H9 (cell line): ENCODE results near the gene MAP6. TPM values are rescaled to one million over a fixed set of nuclear protein-coding genes. Genes with fewer than 3 reads are reported as not detected.

Experiments
- DNase-seq: peaks from one replicate; pipeline ENCODE4 v3.0.0-alpha.2; 2017
- H2AFZ ChIP-seq: one replicate; pipeline ENCODE4 v1.6.1; 2013; ENCODE audit warnings: mild to moderate bottlenecking, low read length, control low read depth, moderate library complexity
- H2AK5ac ChIP-seq: 2 replicates; pipeline ENCODE4 v1.6.1; 2013; ENCODE audit warnings: low read length, control low read depth, mixed read lengths; ENCODE audit not compliant: insufficient read length
- H2BK120ac ChIP-seq: one replicate; pipeline ENCODE4 v1.6.1; 2013; ENCODE audit warnings: low read depth, mild to moderate bottlenecking, low read length, control low read depth, inconsistent platforms; ENCODE audit not compliant: poor library complexity, severe bottlenecking
- H2BK12ac ChIP-seq: 2 replicates; pipeline ENCODE4 v1.6.1; 2013; ENCODE audit warnings: low read length, control low read depth, mixed read lengths, low read depth; ENCODE audit not compliant: insufficient read length
- H2BK15ac ChIP-seq: 2 replicates; pipeline ENCODE4 v1.6.1; 2013; ENCODE audit warnings: low read depth, low read length, control low read depth
- H2BK20ac ChIP-seq: one replicate; pipeline ENCODE4 v1.6.1; 2013; ENCODE audit warnings: low read depth, mild to moderate bottlenecking, low read length, control low read depth, inconsistent platforms; ENCODE audit not compliant: poor library complexity, severe bottlenecking
- H2BK5ac ChIP-seq: 2 replicates; pipeline ENCODE4 v1.6.1; 2013; ENCODE audit warnings: low read length, control low read depth, mixed read lengths; ENCODE audit not compliant: insufficient read length
- H3K14ac ChIP-seq: 2 replicates; pipeline ENCODE4 v1.6.1; 2013; ENCODE audit warnings: low read length, control low read depth; ENCODE audit not compliant: insufficient read depth
- H3K18ac ChIP-seq: 2 replicates; pipeline ENCODE4 v1.6.1; 2013; ENCODE audit warnings: low read depth, mild to moderate bottlenecking, mixed read lengths, low read length, control low read depth; ENCODE audit not compliant: insufficient read length
- H3K23ac ChIP-seq: 2 replicates; pipeline ENCODE4 v1.6.1; 2013; ENCODE audit warnings: low read length, control low read depth, mixed read lengths, low read depth; ENCODE audit not compliant: insufficient read length
- H3K23me2 ChIP-seq: 2 replicates; pipeline ENCODE4 v1.6.1; 2013; ENCODE audit warnings: low read depth, mild to moderate bottlenecking, mixed read lengths, low read length, control low read depth; ENCODE audit not compliant: insufficient read length, poor library complexity, severe bottlenecking
- H3K27ac ChIP-seq: 2 replicates; pipeline ENCODE4 v1.5.1; 2013; ENCODE audit warnings: low read length, control low read depth, mixed read lengths, low read depth; ENCODE audit not compliant: insufficient read length
- H3K27me3 ChIP-seq: 2 replicates; pipeline ENCODE4 v1.6.1; 2013; ENCODE audit warnings: low read length, control low read depth, inconsistent platforms; ENCODE audit not compliant: insufficient read depth
- H3K4ac ChIP-seq: 2 replicates; pipeline ENCODE4 v1.6.1; 2013; ENCODE audit warnings: low read depth, mild to moderate bottlenecking, control low read depth, inconsistent platforms, low read length, moderate library complexity
- H3K4me1 ChIP-seq: 2 replicates; pipeline ENCODE4 v1.6.1; 2013; ENCODE audit warnings: low read length, control low read depth, inconsistent platforms; ENCODE audit not compliant: insufficient read depth
- H3K4me2 ChIP-seq: 2 replicates; pipeline ENCODE4 v1.6.1; 2013; ENCODE audit warnings: low read length, control low read depth, mixed read lengths; ENCODE audit not compliant: insufficient read length, insufficient read depth
- H3K56ac ChIP-seq: 2 replicates; pipeline ENCODE4 v1.6.1; 2013; ENCODE audit warnings: low read depth, mild to moderate bottlenecking, mixed read lengths, low read length, control low read depth; ENCODE audit not compliant: insufficient read length
- H3K79me1 ChIP-seq: 2 replicates; pipeline ENCODE4 v1.6.1; 2013; ENCODE audit warnings: low read depth, mild to moderate bottlenecking, moderate library complexity, low read length, control low read depth, inconsistent platforms; ENCODE audit not compliant: insufficient read depth, poor library complexity, severe bottlenecking
- H3K79me2 ChIP-seq: 2 replicates; pipeline ENCODE4 v1.6.1; 2013; ENCODE audit warnings: low read length, control low read depth, inconsistent platforms; ENCODE audit not compliant: insufficient read depth
- H3K9ac ChIP-seq: 2 replicates; pipeline ENCODE4 v1.6.1; 2013; ENCODE audit warnings: low read length, control low read depth, mixed read lengths; ENCODE audit not compliant: insufficient read length; ENCODE audit errors: extremely low read depth
- H3K9me3 ChIP-seq: one replicate; pipeline ENCODE4 v1.6.1; 2013; ENCODE audit warnings: low read depth, low read length, inconsistent platforms; ENCODE audit not compliant: control insufficient read depth
- H3T11ph ChIP-seq: one replicate; pipeline ENCODE4 v1.6.1; 2013; ENCODE audit warnings: mild to moderate bottlenecking, low read length, control low read depth, inconsistent platforms
- H4K20me1 ChIP-seq: one replicate; pipeline ENCODE4 v1.6.1; 2013; ENCODE audit not compliant: control insufficient read depth, insufficient read length, insufficient read depth
- H4K5ac ChIP-seq: 2 replicates; pipeline ENCODE4 v1.6.1; 2013; ENCODE audit warnings: low read depth, mild to moderate bottlenecking, mixed read lengths, low read length, control low read depth; ENCODE audit not compliant: insufficient read length
- H4K8ac ChIP-seq: replicated peaks from 2 replicates; pipeline ENCODE4 v1.6.1; 2013; ENCODE audit warnings: low read length, control low read depth, mixed read lengths, low read depth; ENCODE audit not compliant: insufficient read length
- H4K91ac ChIP-seq: 2 replicates; pipeline ENCODE4 v1.6.1; 2013; ENCODE audit warnings: low read depth, mild to moderate bottlenecking, moderate library complexity, mixed read lengths, low read length, control low read depth; ENCODE audit not compliant: insufficient read length
- H3K27ac Mint-ChIP-seq, 3 experiments: 2 replicates in 2 of 3; 3 replicates in 1 of 3; pipeline ENCODE4 v1.8.0; 2020 to 2021; ENCODE audit warnings: mixed read lengths in 3 of 3, mild to moderate bottlenecking in 1 of 3, moderate library complexity in 1 of 3
- H3K27me3 Mint-ChIP-seq: 2 replicates; pipeline ENCODE4 v1.8.0; 2021; ENCODE audit warnings: low read depth, mild to moderate bottlenecking, moderate library complexity, mixed read lengths
- H3K36me3 Mint-ChIP-seq, 3 experiments: 2 replicates in 2 of 3; 3 replicates in 1 of 3; pipeline ENCODE4 v1.8.0; 2020 to 2021; ENCODE audit warnings: low read depth in 3 of 3, mixed read lengths in 3 of 3; ENCODE audit not compliant: insufficient read depth in 1 of 3
- H3K4me1 Mint-ChIP-seq, 2 experiments: 2 replicates each; pipeline ENCODE4 v1.8.0; 2020; ENCODE audit warnings: mixed read lengths in 2 of 2
- H3K4me3 Mint-ChIP-seq, 2 experiments: 2 replicates in 1 of 2; 3 replicates in 1 of 2; pipeline ENCODE4 v1.8.0; 2020 to 2021; ENCODE audit warnings: mild to moderate bottlenecking in 2 of 2, mixed read lengths in 2 of 2, moderate library complexity in 1 of 2
- H3K9me3 Mint-ChIP-seq, 2 experiments: 2 replicates in 1 of 2; 3 replicates in 1 of 2; pipeline ENCODE4 v1.8.0; 2020; ENCODE audit warnings: mild to moderate bottlenecking in 2 of 2, mixed read lengths in 2 of 2, moderate library complexity in 1 of 2
- WGBS: extraction: QIAGEN DNeasy Blood & Tissue Kit; methylation state at CpG from one replicate; pipeline ENCODE4 v1.1.7; 2013; ENCODE audit warnings: missing lambda C conversion rate, low lambda C conversion rate, mixed read lengths; ENCODE audit not compliant: insufficient read length; ENCODE audit errors: extremely low coverage; 5-methylcytosine and 5-hydroxymethylcytosine counted together
- total RNA-seq: library from RNA; stranded (reverse); gene quantifications from 2 replicates; pipeline ENCODE4 v1.2.1, GENCODE V29; 2021
- TF ChIP-seq, protein P1 (sequence below): fragments of 200-600 bp; sonication (generic); conservative IDR thresholded peaks from 3 replicates; pipeline ENCODE4 v1.8.0; 2021; ENCODE audit warnings: antibody characterized with exemption, mild to moderate bottlenecking

MAP6 gene
- total RNA-seq, 1 experiment from 2014 or later, result 0.77 TPM

DNA sequence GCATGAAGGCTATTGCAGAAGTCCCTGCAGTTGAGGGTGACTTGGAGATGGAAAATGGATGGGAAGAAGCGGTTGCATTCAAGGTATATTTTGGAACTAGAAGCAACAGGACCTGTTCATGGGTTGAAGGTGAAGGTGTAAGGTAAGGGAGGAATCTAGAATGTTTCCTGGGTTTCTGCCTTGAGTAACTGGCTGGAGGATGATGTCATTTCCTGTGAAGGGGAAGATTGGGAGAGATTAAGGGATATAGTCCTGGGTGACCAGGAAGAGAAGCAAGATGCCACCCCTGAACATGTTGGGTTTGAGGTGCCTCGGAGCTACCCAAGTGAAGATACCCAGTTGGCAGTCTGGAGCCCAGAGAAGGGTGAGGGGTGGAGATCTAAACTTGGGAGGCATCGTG, 36.7 kb upstream of the MAP6 start:
- H2BK5ac ChIP-seq, result no peak overlapping the region
- H4K8ac ChIP-seq, result no peak overlapping the region
- no peak overlapping the region for H2BK12ac ChIP-seq
- no peak overlapping the region for H2BK20ac ChIP-seq
- H3K27ac ChIP-seq, result no peak overlapping the region
- no CpG with 5 or more reads among the region's 3 CpGs for WGBS
- no peak overlapping the region for H3K4me3 Mint-ChIP-seq
- no peaks in the 10 kb centered on the region for H3K27me3 ChIP-seq
- no peak overlapping the region for H2BK120ac ChIP-seq
- no peak overlapping the region for H3K18ac ChIP-seq
- no peak overlapping the region for H3K9ac ChIP-seq
- H3K4me2 ChIP-seq, result no peak overlapping the region
- no peak overlapping the region for H2BK15ac ChIP-seq
- H3K27me3 Mint-ChIP-seq, result peaks cover 54% of the 10 kb centered on the region
- peaks cover 4 to 6% (median 4%) of the 10 kb centered on the region in 3 experiments; a peak in 6 of 7 replicates for H3K36me3 Mint-ChIP-seq
- no peaks in the 10 kb centered on the region for H3K23me2 ChIP-seq
- H2AFZ ChIP-seq, result no peak overlapping the region
- TF ChIP-seq, protein P1, sequence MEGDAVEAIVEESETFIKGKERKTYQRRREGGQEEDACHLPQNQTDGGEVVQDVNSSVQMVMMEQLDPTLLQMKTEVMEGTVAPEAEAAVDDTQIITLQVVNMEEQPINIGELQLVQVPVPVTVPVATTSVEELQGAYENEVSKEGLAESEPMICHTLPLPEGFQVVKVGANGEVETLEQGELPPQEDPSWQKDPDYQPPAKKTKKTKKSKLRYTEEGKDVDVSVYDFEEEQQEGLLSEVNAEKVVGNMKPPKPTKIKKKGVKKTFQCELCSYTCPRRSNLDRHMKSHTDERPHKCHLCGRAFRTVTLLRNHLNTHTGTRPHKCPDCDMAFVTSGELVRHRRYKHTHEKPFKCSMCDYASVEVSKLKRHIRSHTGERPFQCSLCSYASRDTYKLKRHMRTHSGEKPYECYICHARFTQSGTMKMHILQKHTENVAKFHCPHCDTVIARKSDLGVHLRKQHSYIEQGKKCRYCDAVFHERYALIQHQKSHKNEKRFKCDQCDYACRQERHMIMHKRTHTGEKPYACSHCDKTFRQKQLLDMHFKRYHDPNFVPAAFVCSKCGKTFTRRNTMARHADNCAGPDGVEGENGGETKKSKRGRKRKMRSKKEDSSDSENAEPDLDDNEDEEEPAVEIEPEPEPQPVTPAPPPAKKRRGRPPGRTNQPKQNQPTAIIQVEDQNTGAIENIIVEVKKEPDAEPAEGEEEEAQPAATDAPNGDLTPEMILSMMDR, result no peak
- H3K14ac ChIP-seq, result no peak overlapping the region
- H3K4me1 ChIP-seq, result no peaks in the 10 kb centered on the region
- H3K4ac ChIP-seq, result no peak overlapping the region
- H2AK5ac ChIP-seq, result no peak overlapping the region
- no peak overlapping the region for H3T11ph ChIP-seq
- no peak overlapping the region for H4K91ac ChIP-seq
- H3K79me2 ChIP-seq, result no peaks in the 10 kb centered on the region
- DNase-seq, result no peak
- no peaks in the 10 kb centered on the region for H4K20me1 ChIP-seq
- peaks cover 11 to 18% of the 10 kb centered on the region in 2 experiments for H3K9me3 Mint-ChIP-seq
- H3K23ac ChIP-seq, result no peak overlapping the region
- no peak overlapping the region for H4K5ac ChIP-seq
- no peak overlapping the region for H3K27ac Mint-ChIP-seq
- H3K9me3 ChIP-seq, result no peaks in the 10 kb centered on the region
- no peaks in the 10 kb centered on the region for H3K79me1 ChIP-seq
- H3K4me1 Mint-ChIP-seq, result peaks cover 5 to 10% of the 10 kb centered on the region in 2 experiments
- H3K56ac ChIP-seq, result no peak overlapping the region
